Frontal cortex (tissue), 4 donors: ENCODE results near the gene HMCN1. TPM values are rescaled to one million over a fixed set of nuclear protein-coding genes. Genes with fewer than 3 reads are reported as not detected.
"Not testable (repeated sequence)": the region's sequence is repeated elsewhere in the genome, so short reads cannot be mapped to it uniquely, and the experiment has no call there.

Experiments used
- DNase-seq, 2 donors: peaks; one replicate each; pipeline ENCODE4 v3.0.0; 2012; ENCODE audit warnings: low spot score in 2 of 2
- FAIRE-seq: peaks from 2 replicates; lab custom pipeline; 2012; peaks lifted over from hg19 to GRCh38; lab: Jason Lieb, UNC
- total RNA-seq: library from RNA; depleted of rRNA; stranded (reverse); fragments of >200 nt; gene quantifications from one replicate; pipeline ENCODE4 v1.2.3, GENCODE V29; 2014
- donor health status: control.
- donor health status: control.
- donor health status: control.

Gene HMCN1
- total RNA-seq, 1 donor from 2014 or later: 1.6 TPM

DNA sequence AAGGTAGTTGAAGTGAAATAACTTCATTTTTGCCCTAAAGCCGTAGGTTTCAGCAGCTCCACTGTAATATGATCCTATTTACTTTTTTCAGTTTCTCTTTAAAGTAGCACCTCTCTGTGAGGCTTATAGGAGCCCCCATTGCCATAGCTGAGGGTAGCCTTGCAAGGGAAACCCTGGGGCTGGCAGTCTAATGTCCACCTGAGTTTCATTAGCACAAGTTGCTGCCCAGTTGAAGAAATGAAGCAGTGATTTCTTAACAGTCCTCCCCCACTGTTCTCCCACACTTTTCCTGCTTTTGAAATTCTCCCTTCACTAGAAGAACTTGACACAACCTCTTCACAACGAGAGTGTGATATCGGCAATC, 1.5 kb downstream of the HMCN1 start:
- DNase-seq: no peak
- no peak for FAIRE-seq

GRCh38 chr1:185739967-185740366, 5.8 kb downstream of the HMCN1 start:
- DNase-seq: no peak

GRCh38 chr1:185741551-185741950, 7.4 kb downstream of the HMCN1 start:
- FAIRE-seq (no peak), DNase-seq (no peak)

More at GRCh38 chr1:185739967-185740366, 5.8 kb downstream of the HMCN1 start:
- no peak for FAIRE-seq

DNA sequence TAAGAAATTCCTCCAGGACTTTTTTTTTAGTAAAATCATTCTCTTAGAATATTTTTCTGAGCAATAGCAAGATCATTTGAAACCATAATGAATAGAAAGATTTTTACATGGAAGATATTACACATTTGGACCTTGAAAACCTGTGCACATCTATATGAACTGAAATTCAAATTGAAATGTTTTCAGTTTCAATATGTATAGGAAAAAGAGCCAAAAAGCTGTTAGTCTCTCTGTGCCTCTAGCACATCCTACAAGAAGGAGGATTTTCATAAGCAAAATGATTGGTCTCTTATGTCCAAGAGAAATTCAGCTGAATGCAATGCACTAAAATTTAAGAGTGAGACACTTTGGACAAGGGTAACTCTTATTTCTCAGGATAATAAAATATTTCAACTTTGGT, 8.2 kb downstream of the HMCN1 start:
- DNase-seq: no peak
- no peak for FAIRE-seq

GRCh38 chr1:185745165-185745564, 11.0 kb downstream of the HMCN1 start:
- no peak for FAIRE-seq
- DNase-seq: no peak

- no peak for FAIRE-seq
- DNase-seq: no peak
Measured at GRCh38 chr1:185759061-185759460, 24.9 kb downstream of the HMCN1 start.

GRCh38 chr1:185761841-185762240, 27.6 kb downstream of the HMCN1 start:
- FAIRE-seq: no peak
- DNase-seq: no peak

DNA sequence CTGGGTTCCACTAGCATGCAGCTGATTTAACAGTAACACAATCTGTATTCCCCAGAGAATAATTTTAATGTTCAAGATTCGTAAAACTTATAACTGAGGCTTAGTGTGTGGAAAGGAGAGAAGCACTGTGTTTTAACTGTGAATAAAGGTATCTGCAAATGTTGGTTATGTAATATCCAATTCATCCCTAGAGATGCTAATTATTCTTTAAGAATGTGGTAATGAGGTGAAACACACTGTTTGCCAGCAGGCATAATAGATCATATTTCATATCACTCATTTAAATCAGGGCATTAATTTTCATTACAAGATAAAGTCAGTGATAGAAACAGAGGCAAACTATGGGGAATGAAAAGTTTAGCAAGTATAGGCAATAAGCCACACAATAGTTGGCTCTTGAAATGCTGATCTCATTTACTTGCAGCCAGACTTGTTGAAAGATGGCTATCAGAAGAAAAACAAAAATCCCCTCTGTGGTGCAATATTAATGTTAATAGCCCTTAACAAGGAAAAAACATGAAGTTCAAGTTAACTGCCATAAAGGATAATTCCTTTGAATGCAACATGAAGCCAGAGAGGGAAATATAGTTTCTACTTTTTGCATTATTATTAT, 33.4 kb downstream of the HMCN1 start:
- DNase-seq: no peak
- no peak for FAIRE-seq

- FAIRE-seq: no peak
- DNase-seq: no peak
Measured at GRCh38 chr1:185768371-185768770, 34.2 kb downstream of the HMCN1 start.

GRCh38 chr1:185769136-185769535, 34.9 kb downstream of the HMCN1 start:
- DNase-seq (no peak), FAIRE-seq (no peak)

- no peak for FAIRE-seq
- DNase-seq: no peak
Measured at GRCh38 chr1:185774394-185774793, 40.2 kb downstream of the HMCN1 start.

DNA sequence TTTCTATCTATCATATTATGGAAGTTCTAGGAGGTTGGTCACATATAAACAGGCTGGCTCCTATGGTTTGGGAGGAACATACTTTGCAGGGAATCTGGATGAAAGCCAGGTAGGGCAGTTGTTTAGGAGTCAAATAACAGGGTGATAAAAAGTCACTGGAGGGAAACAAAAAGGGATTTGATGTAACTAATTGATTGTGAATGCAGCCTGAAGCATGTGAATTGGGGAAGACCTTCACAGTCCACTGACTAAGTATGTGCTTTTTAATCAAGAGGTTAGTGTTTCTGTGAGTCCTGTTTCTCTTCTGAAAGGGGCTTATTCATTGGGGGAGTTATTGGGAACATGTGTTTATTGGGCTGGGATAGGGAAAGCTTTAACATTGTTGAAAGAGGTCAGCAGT, 41.3 kb downstream of the HMCN1 start:
- no peak for DNase-seq
- no peak for FAIRE-seq

DNA sequence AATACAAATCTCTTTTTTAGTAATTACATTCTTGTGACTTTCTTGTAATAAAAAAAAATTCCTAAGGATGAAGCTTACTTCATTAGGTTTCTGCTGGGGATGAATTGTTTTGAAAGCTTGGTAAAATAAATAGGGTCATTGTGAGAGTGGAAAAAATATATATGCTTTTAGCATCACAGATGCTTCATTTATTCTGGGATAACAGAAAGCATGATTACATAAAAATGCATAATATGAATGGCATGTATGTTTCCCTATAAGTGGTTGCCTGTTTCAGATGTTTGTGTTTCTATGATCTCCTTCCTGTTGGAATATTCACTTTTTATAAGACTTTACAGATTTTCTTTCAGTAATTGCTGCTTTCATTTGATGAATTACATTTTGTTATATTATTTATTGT, 42.3 kb downstream of the HMCN1 start:
- DNase-seq (no peak), FAIRE-seq (no peak)

GRCh38 chr1:185783860-185784259, 49.7 kb downstream of the HMCN1 start:
- DNase-seq, FAIRE-seq: not testable (repeated sequence)

- no peak for DNase-seq
- FAIRE-seq: no peak
Measured at GRCh38 chr1:185785586-185785985, 51.4 kb downstream of the HMCN1 start.

DNA sequence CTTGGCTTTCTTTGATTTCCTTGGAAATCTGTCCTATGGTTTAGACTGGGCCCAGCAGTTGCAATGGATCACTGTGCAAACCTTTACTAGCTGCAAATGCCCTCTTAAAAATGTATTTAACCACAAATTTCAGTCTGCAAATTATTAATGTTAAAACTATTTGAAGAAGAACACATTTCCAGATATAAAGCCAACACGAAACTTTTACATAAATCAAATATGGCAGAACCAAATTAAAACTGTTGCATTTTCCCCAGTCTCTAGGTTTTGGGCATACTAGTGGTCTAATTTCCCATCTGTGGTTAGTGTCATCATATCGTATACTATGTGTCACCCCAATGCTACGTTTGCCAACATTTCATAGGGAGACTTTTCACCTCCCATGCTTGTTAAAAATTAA, 52.3 kb downstream of the HMCN1 start:
- FAIRE-seq (no peak), DNase-seq (no peak)

DNA sequence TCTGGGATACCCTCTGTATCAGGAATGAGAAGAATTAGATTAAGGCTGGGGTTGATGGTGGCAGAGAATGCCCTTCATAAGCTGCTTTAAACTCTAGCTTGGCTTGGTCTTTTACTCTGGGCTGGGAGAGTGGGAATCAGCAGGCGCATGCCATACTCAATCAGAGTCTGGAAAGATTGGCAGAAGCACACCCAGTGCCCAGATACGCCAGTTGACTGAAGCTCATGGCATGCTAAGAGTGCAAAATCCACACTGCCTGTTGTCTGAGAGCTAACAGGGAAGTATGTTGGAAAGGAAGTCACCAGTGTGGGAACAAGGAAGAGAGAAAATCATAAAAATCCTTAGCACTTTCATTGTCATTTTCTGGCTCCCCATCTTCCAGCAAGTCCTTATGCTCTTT, 53.0 kb downstream of the HMCN1 start:
- FAIRE-seq: no peak
- DNase-seq: no peak

- FAIRE-seq: no peak
- no peak for DNase-seq
Measured at GRCh38 chr1:185788386-185788785, 54.2 kb downstream of the HMCN1 start.

- no peak for DNase-seq
- no peak for FAIRE-seq
Measured at GRCh38 chr1:185789501-185790193, 55.5 kb downstream of the HMCN1 start.

GRCh38 chr1:185790194-185790735, 56.1 kb downstream of the HMCN1 start:
- DNase-seq (no peak), FAIRE-seq (no peak)

DNA sequence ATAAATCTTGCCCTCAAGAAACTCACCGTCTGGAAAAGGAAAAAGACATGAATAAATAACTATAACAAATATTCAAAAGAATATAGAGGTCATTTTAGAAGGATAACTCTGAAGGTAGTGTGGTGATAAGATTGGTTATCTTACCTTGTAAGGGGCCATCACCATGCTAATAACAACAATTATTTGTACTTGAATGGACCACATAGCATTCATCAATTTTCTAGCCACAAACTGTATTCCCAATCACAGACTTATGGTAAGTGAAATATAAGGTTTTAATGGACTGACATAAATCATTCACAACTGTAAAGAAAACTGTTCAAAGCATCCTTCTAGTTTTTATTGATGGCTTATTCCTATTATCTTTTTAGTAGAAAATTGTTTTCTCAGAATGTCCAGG, 57.8 kb downstream of the HMCN1 start:
- FAIRE-seq: no peak
- DNase-seq: no peak

DNA sequence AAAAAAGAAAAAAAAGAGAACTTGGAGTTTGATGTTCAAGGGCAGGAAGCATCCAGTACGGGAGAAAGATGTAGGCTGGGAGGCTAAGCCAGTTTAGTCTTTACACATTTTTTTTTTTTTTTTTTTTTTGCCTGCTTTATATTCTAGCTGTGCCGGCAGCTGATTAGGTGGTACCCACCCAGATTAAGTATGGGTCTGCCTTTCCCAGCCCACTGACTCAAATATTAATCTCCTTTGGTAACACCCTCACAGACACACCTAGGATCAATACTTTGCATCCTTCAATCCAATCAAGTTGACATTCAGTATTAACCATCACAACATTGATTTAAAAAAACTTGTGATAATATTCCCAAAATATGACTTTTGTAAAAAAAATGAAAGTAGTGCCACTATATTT, 60.3 kb downstream of the HMCN1 start:
- FAIRE-seq: not testable (repeated sequence)

More for the DNA sequence above, 60.3 kb downstream of the HMCN1 start:
- DNase-seq: not testable (repeated sequence)
